Measurements from ENCODE around the gene PROM1. TPM values are rescaled to one million over a fixed set of nuclear protein-coding genes. Genes with fewer than 3 reads are reported as not detected.
A peak's percentile ranks its signal among the peaks of the same experiment; 100 is the strongest.

Gene PROM1
- total RNA-seq, 1 experiment from 2014 or later: 65.1 TPM

DNA sequence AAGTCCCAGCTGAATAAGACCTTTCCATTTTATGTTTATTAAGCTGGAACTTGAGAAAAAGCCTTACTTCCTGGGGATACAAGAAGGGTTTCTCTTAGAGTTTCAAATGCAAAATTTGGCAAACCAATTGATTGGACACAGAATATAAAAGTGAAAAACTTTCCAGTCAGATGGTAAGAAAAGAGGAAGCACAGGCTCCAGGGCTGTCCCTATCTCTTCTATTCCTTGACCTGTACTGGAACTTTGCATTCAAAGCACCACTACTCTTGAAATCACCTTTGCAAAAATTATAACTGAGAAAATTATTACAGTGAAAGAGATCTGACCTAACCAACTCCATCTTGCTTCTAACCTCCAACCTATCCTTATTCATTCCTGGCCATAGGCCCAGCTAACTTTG lies 11.7 kb downstream of the PROM1 start:
- peaks cover 93% of the 10 kb centered on the region for H3K4me1 Mint-ChIP-seq
- no peak for ATAC-seq
- no peak overlapping the region for H3K4me3 Mint-ChIP-seq
- no peak for DNase-seq (ENCODE audit: low spot score)
- TF ChIP-seq, protein P1, sequence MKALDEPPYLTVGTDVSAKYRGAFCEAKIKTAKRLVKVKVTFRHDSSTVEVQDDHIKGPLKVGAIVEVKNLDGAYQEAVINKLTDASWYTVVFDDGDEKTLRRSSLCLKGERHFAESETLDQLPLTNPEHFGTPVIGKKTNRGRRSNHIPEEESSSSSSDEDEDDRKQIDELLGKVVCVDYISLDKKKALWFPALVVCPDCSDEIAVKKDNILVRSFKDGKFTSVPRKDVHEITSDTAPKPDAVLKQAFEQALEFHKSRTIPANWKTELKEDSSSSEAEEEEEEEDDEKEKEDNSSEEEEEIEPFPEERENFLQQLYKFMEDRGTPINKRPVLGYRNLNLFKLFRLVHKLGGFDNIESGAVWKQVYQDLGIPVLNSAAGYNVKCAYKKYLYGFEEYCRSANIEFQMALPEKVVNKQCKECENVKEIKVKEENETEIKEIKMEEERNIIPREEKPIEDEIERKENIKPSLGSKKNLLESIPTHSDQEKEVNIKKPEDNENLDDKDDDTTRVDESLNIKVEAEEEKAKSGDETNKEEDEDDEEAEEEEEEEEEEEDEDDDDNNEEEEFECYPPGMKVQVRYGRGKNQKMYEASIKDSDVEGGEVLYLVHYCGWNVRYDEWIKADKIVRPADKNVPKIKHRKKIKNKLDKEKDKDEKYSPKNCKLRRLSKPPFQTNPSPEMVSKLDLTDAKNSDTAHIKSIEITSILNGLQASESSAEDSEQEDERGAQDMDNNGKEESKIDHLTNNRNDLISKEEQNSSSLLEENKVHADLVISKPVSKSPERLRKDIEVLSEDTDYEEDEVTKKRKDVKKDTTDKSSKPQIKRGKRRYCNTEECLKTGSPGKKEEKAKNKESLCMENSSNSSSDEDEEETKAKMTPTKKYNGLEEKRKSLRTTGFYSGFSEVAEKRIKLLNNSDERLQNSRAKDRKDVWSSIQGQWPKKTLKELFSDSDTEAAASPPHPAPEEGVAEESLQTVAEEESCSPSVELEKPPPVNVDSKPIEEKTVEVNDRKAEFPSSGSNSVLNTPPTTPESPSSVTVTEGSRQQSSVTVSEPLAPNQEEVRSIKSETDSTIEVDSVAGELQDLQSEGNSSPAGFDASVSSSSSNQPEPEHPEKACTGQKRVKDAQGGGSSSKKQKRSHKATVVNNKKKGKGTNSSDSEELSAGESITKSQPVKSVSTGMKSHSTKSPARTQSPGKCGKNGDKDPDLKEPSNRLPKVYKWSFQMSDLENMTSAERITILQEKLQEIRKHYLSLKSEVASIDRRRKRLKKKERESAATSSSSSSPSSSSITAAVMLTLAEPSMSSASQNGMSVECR (CRISPR knock-in tag; IDR thresholded peaks at IDR 0.05; ENCODE audit: borderline replicate concordance): no peak
- H3K9me3 Mint-ChIP-seq: no peaks in the 10 kb centered on the region
- H3K36me3 Mint-ChIP-seq: peaks cover 43% of the 10 kb centered on the region
- no peaks in the 10 kb centered on the region for H3K27me3 Mint-ChIP-seq (ENCODE audit: low read depth)
- peak overlapping the region; percentile 20; the same call in 1 of the 2 replicates for H3K27ac Mint-ChIP-seq
- ChIA-PET CTCF (interaction anchor here (0.9 kb wide), 1 partner anchor 14 kb away, joined by 3 read pairs; no protein-coding TSS in a partner anchor), POLR2A (no interaction called here)

DNA sequence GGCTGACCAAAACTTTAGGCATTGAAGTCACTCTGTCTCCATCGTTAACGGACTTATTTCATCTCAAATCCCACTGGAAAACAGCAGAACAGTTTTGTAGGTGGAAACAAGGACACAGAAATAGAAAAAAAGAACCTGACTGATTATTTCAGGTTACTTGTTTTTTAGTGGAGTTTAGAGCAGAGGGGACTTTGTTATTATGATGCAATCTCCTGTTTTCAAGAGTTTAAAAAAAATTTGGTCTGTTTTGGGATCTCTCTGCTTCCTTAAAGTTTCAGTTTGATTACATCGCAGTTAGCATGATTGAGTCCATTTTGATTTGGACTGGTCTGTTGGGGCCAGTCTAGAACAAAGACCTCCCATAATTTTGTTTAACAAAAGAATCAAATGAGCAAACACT lies 13.6 kb downstream of the PROM1 start:
- peaks cover 80% of the 10 kb centered on the region for H3K4me1 Mint-ChIP-seq
- peak overlapping the region; percentile 51 for H3K27ac Mint-ChIP-seq

DNA sequence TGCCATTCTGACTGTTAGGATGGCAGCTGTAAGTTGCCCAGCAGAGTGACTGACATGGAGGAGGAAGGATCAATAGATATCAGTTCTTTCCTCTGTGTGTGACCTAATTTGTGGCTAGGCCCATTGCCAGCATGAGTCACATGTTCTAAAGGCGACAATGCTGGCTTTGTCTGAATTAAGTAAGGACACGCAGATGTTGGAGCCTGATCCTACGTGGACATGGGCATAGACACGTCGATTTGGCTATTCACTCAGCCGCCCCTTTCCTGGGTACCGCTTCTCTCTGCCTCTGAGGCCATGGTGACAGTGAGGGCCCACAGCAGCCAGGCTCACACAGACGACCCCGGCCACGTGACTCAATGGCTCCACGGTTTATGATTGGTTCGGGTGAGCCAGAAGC lies 16.3 kb downstream of the PROM1 start:
- Mint-ChIP-seq H3K36me3 (peaks cover 51% of the 10 kb centered on the region), H3K27ac (no peak overlapping the region), H3K27me3 (ENCODE audit: low read depth) (no peaks in the 10 kb centered on the region), H3K4me3 (no peak overlapping the region), H3K9me3 (peaks cover 7% of the 10 kb centered on the region), H3K4me1 (peaks cover 59% of the 10 kb centered on the region)
- ATAC-seq: no peak
- no peak for DNase-seq (ENCODE audit: low spot score)
- TF ChIP-seq ZNF416 (CRISPR knock-in tag; IDR thresholded peaks at IDR 0.05) (no peak), OVOL2 (CRISPR knock-in tag; IDR thresholded peaks at IDR 0.05; ENCODE audit: borderline replicate concordance) (no peak), ELF4 (CRISPR knock-in tag; IDR thresholded peaks at IDR 0.05; ENCODE audit: low read depth) (no peak), NR1H2 (CRISPR knock-in tag; IDR thresholded peaks at IDR 0.05) (no peak), NFATC4 (CRISPR knock-in tag; IDR thresholded peaks at IDR 0.05) (no peak), ZNF219 (CRISPR knock-in tag; IDR thresholded peaks at IDR 0.05; ENCODE audit: borderline replicate concordance) (no peak), MXD4 (CRISPR knock-in tag; IDR thresholded peaks at IDR 0.05; ENCODE audit: borderline replicate concordance) (no peak), FOXJ3 (CRISPR knock-in tag; IDR thresholded peaks at IDR 0.05; ENCODE audit: borderline replicate concordance) (no peak)
- TF ChIP-seq, protein P2, sequence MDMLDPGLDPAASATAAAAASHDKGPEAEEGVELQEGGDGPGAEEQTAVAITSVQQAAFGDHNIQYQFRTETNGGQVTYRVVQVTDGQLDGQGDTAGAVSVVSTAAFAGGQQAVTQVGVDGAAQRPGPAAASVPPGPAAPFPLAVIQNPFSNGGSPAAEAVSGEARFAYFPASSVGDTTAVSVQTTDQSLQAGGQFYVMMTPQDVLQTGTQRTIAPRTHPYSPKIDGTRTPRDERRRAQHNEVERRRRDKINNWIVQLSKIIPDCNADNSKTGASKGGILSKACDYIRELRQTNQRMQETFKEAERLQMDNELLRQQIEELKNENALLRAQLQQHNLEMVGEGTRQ (CRISPR knock-in tag; IDR thresholded peaks at IDR 0.05): no peak
- TF ChIP-seq, protein P3, sequence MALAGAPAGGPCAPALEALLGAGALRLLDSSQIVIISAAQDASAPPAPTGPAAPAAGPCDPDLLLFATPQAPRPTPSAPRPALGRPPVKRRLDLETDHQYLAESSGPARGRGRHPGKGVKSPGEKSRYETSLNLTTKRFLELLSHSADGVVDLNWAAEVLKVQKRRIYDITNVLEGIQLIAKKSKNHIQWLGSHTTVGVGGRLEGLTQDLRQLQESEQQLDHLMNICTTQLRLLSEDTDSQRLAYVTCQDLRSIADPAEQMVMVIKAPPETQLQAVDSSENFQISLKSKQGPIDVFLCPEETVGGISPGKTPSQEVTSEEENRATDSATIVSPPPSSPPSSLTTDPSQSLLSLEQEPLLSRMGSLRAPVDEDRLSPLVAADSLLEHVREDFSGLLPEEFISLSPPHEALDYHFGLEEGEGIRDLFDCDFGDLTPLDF (CRISPR knock-in tag; IDR thresholded peaks at IDR 0.05): no peak
- TF ChIP-seq, protein P4, sequence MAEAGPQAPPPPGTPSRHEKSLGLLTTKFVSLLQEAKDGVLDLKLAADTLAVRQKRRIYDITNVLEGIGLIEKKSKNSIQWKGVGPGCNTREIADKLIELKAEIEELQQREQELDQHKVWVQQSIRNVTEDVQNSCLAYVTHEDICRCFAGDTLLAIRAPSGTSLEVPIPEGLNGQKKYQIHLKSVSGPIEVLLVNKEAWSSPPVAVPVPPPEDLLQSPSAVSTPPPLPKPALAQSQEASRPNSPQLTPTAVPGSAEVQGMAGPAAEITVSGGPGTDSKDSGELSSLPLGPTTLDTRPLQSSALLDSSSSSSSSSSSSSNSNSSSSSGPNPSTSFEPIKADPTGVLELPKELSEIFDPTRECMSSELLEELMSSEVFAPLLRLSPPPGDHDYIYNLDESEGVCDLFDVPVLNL (CRISPR knock-in tag; IDR thresholded peaks at IDR 0.05; ENCODE audit: borderline replicate concordance, low read depth): no peak
- CTCF ChIA-PET: no interaction called here
- POLR2A ChIA-PET: no interaction called here

More for the DNA sequence above, 13.6 kb downstream of the PROM1 start:
- DNase-seq (ENCODE audit: low spot score): no peak
- H3K36me3 Mint-ChIP-seq: peaks cover 43% of the 10 kb centered on the region
- no peak overlapping the region for H3K4me3 Mint-ChIP-seq
- TF ChIP-seq NFYB (CRISPR knock-in tag; conservative IDR thresholded peaks at IDR 0.05; ENCODE audit: low read depth): no peak
- TF ChIP-seq GTF2I (CRISPR knock-in tag; conservative IDR thresholded peaks at IDR 0.05): no peak
- TF ChIP-seq CREB1 (CRISPR knock-in tag; IDR thresholded peaks at IDR 0.05): no peak
- TF ChIP-seq NR3C1 (CRISPR knock-in tag; conservative IDR thresholded peaks at IDR 0.05; ENCODE audit: low read depth): no peak
- peak; percentile 63; the same call in 1 of the 2 replicates for TF ChIP-seq MXD4 (CRISPR knock-in tag; IDR thresholded peaks at IDR 0.05; ENCODE audit: borderline replicate concordance)
- TF ChIP-seq, protein P5, sequence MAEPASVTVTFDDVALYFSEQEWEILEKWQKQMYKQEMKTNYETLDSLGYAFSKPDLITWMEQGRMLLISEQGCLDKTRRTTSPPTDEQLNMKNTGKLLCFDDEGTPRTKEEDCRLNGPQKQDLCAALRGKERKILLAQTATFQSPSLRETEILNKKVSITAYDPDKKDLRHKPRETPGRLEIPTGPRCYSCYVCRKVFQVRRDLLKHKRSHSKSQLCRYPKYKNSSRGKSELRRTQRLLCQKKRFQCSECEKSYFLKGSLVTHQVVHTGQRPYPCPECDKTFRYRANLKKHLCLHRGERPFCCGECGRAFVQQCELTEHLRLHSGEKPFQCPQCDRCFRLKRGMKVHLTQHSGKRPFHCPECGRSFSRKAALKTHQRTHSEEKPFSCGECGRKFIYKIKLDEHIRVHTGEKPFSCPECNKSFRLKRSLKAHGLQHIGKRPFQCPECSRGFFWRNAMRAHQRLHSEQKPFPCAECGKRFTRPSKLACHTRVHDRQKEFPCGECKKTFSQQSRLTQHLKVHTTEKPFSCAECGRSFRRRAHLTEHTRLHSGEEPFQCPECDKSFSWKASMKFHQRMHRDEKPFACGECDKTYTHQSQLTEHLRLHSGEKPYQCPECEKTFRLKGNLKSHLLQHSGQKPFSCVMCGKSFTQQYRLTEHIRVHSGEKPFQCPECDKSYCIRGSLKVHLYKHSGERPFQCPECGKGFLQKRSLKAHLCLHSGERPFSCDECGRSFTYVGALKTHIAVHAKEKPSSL (CRISPR knock-in tag; conservative IDR thresholded peaks at IDR 0.05): no peak
- TF ChIP-seq ZNF396 (CRISPR knock-in tag; IDR thresholded peaks at IDR 0.05; ENCODE audit: borderline replicate concordance): 0 out of 2 replicates have a peak, but pooled peaks have one; percentile 32
- no peak for TF ChIP-seq ZNF317 (CRISPR knock-in tag; IDR thresholded peaks at IDR 0.05; ENCODE audit: borderline replicate concordance, low read depth)
- CTCF ChIA-PET: interaction anchor here (1.1 kb wide), 1 partner anchor 264 kb away, joined by 3 read pairs; no protein-coding TSS in a partner anchor
- H3K9me3 Mint-ChIP-seq: no peaks in the 10 kb centered on the region
- no peaks in the 10 kb centered on the region for H3K27me3 Mint-ChIP-seq (ENCODE audit: low read depth)
- ATAC-seq: no peak
- POLR2A ChIA-PET: no interaction called here
